GM12878 (cell line): ENCODE data around the gene CSAD.

ENCODE experiments used
- ATF3 ChIP-seq: IDR thresholded peaks from 2 replicates; pipeline ENCODE4 v1.6.1; 2011; ENCODE audit warnings: low read depth, mild to moderate bottlenecking, low read length, moderate library complexity, borderline replicate concordance; ENCODE audit errors: extremely low read depth
- BHLHE40 ChIP-seq, 2 experiments: fragments of 450-650 bp in 1 of 2; IDR thresholded peaks; 2 replicates each; pipeline ENCODE4 v1.6.1; 2011 to 2017; ENCODE audit warnings: low read depth in 2 of 2, borderline replicate concordance in 1 of 2, improper control_type of control experiment in 1 of 2, low read length in 1 of 2, mild to moderate bottlenecking in 1 of 2
- CTCF ChIP-seq, 3 experiments: IDR thresholded peaks in 2 of 3; conservative IDR thresholded peaks in 1 of 3; 2 replicates each; pipeline ENCODE4 v1.5.1; 2011; ENCODE audit warnings: low read depth in 3 of 3, low read length in 3 of 3, mild to moderate bottlenecking in 3 of 3, control low read depth in 2 of 3, moderate library complexity in 2 of 3, inconsistent platforms in 1 of 3, mixed read lengths in 1 of 3; ENCODE audit not compliant: control insufficient read depth in 2 of 3, insufficient read depth in 1 of 3; ENCODE audit errors: extremely low read depth in 1 of 3
- EP300 ChIP-seq, 2 experiments: fragments of 150-350 bp in 1 of 2; IDR thresholded peaks; 2 replicates each; pipeline ENCODE4 v1.6.1; 2011 to 2012; ENCODE audit warnings: low read depth in 2 of 2, low read length in 2 of 2, borderline replicate concordance in 1 of 2, improper control_type of control experiment in 1 of 2, inconsistent platforms in 1 of 2; ENCODE audit not compliant: control insufficient read depth in 1 of 2
- HSF1 ChIP-seq: fragments of 150-350 bp; IDR thresholded peaks from 2 replicates; pipeline ENCODE4 v1.6.1; 2014; ENCODE audit warnings: mild to moderate bottlenecking, low read depth, low read length
- MYC ChIP-seq: IDR thresholded peaks from 2 replicates; pipeline ENCODE4 v1.6.1; 2011; ENCODE audit warnings: mild to moderate bottlenecking, low read length, moderate library complexity, inconsistent platforms; ENCODE audit not compliant: insufficient read depth, insufficient replicate concordance, insufficient read length, severe bottlenecking
- POLR2AphosphoS5 ChIP-seq: IDR thresholded peaks from 2 replicates; pipeline ENCODE4 v1.6.1; 2011; ENCODE audit warnings: mild to moderate bottlenecking, low read length, inconsistent platforms
- RCOR1 ChIP-seq: conservative IDR thresholded peaks from 2 replicates; pipeline ENCODE4 v1.6.1; 2012; ENCODE audit warnings: low read depth, low read length, improper control_type of control experiment
- RELA ChIP-seq: fragments of 450-650 bp; IDR thresholded peaks from 2 replicates; pipeline ENCODE4 v1.8.0; 2014; ENCODE audit warnings: borderline replicate concordance; ENCODE audit not compliant: partially characterized antibody
- TCF3 ChIP-seq: IDR thresholded peaks from 2 replicates; pipeline ENCODE4 v1.6.1; 2012; ENCODE audit warnings: low read depth, mild to moderate bottlenecking, low read length, borderline replicate concordance; ENCODE audit not compliant: insufficient read depth
- USF2 ChIP-seq: IDR thresholded peaks from 2 replicates; pipeline ENCODE4 v1.6.1; 2011; ENCODE audit warnings: low read depth, low read length, improper control_type of control experiment, borderline replicate concordance

- TF ChIP-seq CTCF (IDR thresholded peaks at IDR 0.05 in 2 of 3, conservative IDR thresholded peaks at IDR 0.05 in 1 of 3; ENCODE audit: control insufficient read depth in 2 of 3, extremely low read depth in 1 of 3, insufficient read depth in 1 of 3, low read depth in 3 of 3, low read length in 3 of 3) (no peak), USF2 (no peak), RELA (no peak), POLR2AphosphoS5 (no peak), BHLHE40 (IDR thresholded peaks at IDR 0.05; ENCODE audit: borderline replicate concordance in 1 of 2, low read depth in 2 of 2, low read length in 1 of 2) (no peak), EP300 (IDR thresholded peaks at IDR 0.05; ENCODE audit: borderline replicate concordance in 1 of 2, control insufficient read depth in 1 of 2, low read depth in 2 of 2, low read length in 2 of 2) (no peak), RCOR1 (no peak), TCF3 (no peak), HSF1 (no peak), ATF3 (no peak), MYC (no peak)
Measured at GRCh38 chr12:53222170-53222721, 41.5 kb upstream of the CSAD start.
